Measurements from ENCODE around the gene EBF3. TPM values are rescaled to one million over a fixed set of nuclear protein-coding genes. Genes with fewer than 3 reads are reported as not detected.

The EBF3 gene
- total and polyA plus RNA-seq, 2 experiments from 2014 or later: 0.27 to 0.49 TPM

DNA sequence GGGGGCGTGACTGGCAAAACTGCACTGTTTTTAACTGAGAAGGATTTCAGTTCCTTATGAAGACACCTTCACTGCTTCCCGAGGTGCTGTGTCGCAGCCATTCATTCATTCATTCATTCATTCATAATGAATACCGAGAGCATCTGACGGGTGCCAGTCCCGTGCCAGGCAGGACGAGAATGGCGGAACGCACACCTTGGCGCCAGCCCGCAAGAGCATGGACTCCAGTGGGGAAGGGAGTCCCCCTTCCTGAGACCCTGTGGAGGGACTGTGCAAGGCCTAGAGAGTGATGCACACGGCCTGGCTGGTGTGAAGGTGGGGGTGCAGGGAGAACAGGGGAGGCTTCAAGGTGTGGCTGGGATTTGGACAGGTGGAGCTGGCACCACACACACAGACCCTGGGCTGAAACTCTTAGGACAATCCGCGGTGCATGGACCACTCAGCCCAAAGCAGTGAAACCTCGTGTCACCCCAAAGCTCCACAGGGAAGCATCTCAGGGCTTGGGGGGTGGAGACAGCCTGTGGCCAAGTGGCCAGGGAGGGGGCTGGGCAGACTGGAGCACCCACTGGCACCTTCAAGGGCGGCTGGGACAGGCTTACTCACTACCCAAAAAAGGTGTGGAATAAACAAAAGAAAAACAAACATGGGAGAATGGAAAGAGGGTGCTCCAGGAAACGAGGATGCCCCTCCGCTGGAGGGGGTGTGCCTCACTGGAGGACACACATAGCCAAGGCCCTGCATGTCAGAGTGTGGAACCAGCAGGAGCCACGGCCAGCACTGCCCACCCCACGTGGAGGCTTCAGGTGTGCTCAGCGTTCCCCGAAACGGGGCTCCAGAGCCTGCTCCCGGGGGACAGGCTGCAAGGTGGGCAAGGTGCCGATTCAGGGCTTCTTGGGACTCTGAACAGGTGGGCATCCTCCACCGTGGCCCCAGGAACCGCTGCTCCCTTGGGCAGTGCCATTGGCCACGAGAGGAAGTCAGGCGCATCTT lies 37.7 kb downstream of the EBF3 start:
- H3K4me2 ChIP-seq: no peak overlapping the region
- no peak overlapping the region for H2AFZ ChIP-seq
- no peak overlapping the region for H3K4me3 Mint-ChIP-seq
- no peaks in the 10 kb centered on the region for H3K27me3 ChIP-seq (ENCODE audit: insufficient read depth)
- H3K27ac ChIP-seq (ENCODE audit: low read depth): no peak overlapping the region
- H4K20me1 ChIP-seq (replicated peaks; ENCODE audit: insufficient read depth): 0 out of 2 replicates have a peak, but pooled peaks cover 2% of the 10 kb centered on the region
- H3K36me3 ChIP-seq (ENCODE audit: insufficient read depth): no peaks in the 10 kb centered on the region
- ATAC-seq: no peak
- TF ChIP-seq ZNF114 (CRISPR knock-in tag; IDR thresholded peaks at IDR 0.05): no peak
- TF ChIP-seq EZH2 (IDR thresholded peaks at IDR 0.05; ENCODE audit: low read depth, unreplicated experiment): no peak
- TF ChIP-seq, protein P1, sequence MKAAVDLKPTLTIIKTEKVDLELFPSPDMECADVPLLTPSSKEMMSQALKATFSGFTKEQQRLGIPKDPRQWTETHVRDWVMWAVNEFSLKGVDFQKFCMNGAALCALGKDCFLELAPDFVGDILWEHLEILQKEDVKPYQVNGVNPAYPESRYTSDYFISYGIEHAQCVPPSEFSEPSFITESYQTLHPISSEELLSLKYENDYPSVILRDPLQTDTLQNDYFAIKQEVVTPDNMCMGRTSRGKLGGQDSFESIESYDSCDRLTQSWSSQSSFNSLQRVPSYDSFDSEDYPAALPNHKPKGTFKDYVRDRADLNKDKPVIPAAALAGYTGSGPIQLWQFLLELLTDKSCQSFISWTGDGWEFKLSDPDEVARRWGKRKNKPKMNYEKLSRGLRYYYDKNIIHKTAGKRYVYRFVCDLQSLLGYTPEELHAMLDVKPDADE (IDR thresholded peaks at IDR 0.05): no peak
- TF ChIP-seq ZNF462 (CRISPR knock-in tag; IDR thresholded peaks at IDR 0.05): no peak
- no peak for TF ChIP-seq POLR2AphosphoS5 (IDR thresholded peaks at IDR 0.05; ENCODE audit: low read depth)
- no peak for TF ChIP-seq NANOG (IDR thresholded peaks at IDR 0.05; ENCODE audit: borderline replicate concordance)
- no peak for TF ChIP-seq STAT1 (IDR thresholded peaks at IDR 0.05; ENCODE audit: unreplicated experiment)
- no peak for TF ChIP-seq JUNB (IDR thresholded peaks at IDR 0.05; ENCODE audit: unreplicated experiment)
- no peak for TF ChIP-seq CTCF (conservative IDR thresholded peaks at IDR 0.05; ENCODE audit: low read depth in 2 of 2)
- TF ChIP-seq, protein P2, sequence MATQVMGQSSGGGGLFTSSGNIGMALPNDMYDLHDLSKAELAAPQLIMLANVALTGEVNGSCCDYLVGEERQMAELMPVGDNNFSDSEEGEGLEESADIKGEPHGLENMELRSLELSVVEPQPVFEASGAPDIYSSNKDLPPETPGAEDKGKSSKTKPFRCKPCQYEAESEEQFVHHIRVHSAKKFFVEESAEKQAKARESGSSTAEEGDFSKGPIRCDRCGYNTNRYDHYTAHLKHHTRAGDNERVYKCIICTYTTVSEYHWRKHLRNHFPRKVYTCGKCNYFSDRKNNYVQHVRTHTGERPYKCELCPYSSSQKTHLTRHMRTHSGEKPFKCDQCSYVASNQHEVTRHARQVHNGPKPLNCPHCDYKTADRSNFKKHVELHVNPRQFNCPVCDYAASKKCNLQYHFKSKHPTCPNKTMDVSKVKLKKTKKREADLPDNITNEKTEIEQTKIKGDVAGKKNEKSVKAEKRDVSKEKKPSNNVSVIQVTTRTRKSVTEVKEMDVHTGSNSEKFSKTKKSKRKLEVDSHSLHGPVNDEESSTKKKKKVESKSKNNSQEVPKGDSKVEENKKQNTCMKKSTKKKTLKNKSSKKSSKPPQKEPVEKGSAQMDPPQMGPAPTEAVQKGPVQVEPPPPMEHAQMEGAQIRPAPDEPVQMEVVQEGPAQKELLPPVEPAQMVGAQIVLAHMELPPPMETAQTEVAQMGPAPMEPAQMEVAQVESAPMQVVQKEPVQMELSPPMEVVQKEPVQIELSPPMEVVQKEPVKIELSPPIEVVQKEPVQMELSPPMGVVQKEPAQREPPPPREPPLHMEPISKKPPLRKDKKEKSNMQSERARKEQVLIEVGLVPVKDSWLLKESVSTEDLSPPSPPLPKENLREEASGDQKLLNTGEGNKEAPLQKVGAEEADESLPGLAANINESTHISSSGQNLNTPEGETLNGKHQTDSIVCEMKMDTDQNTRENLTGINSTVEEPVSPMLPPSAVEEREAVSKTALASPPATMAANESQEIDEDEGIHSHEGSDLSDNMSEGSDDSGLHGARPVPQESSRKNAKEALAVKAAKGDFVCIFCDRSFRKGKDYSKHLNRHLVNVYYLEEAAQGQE (IDR thresholded peaks at IDR 0.05; ENCODE audit: unreplicated experiment): no peak
- no peak for TF ChIP-seq CREB1 (CRISPR knock-in tag; IDR thresholded peaks at IDR 0.05; ENCODE audit: low read depth)
- TF ChIP-seq ZNF331 (CRISPR knock-in tag; IDR thresholded peaks at IDR 0.05; ENCODE audit: low read depth): no peak
- TF ChIP-seq EZH2phosphoT487 (IDR thresholded peaks at IDR 0.05; ENCODE audit: unreplicated experiment): no peak
- peaks cover 3% of the 10 kb centered on the region; the same call in 1 of the 3 replicates for H3K4me1 Mint-ChIP-seq
- H3K79me2 ChIP-seq (replicated peaks; ENCODE audit: insufficient read depth): no peaks in the 10 kb centered on the region
- no peaks in the 10 kb centered on the region for H3K27me3 Mint-ChIP-seq (ENCODE audit: insufficient read depth, low read depth, poor library complexity)
- no peaks in the 10 kb centered on the region for H3K9me3 Mint-ChIP-seq
- DNase-seq (ENCODE audit: low spot score): no peak
- no peaks in the 10 kb centered on the region for H3K9me2 ChIP-seq (ENCODE audit: insufficient read depth)
- H3K4me3 ChIP-seq: no peak overlapping the region
- H3K27ac Mint-ChIP-seq: no peak overlapping the region
- H3K4me1 ChIP-seq (ENCODE audit: insufficient read depth): no peaks in the 10 kb centered on the region
- no peaks in the 10 kb centered on the region for H3K36me3 Mint-ChIP-seq (ENCODE audit: low read depth)
- no peaks in the 10 kb centered on the region for H3F3A ChIP-seq (replicated peaks; ENCODE audit: low read depth)
